ENCODE data around the gene ANKRD37.
A peak's percentile ranks its signal among the peaks of the same experiment; 100 is the strongest.

Gene ANKRD37

GRCh38 chr4:185424905-185425646, 28.4 kb downstream of the ANKRD37 start:
- DNase-seq = no peak

- DNase-seq = peak; percentile 50
Measured at GRCh38 chr4:185425647-185426352, 29.2 kb downstream of the ANKRD37 start, which contains the start of gene UFSP2. UFSP2 (minus strand) TSS chr4:185425964; CDS start chr4:185425868, 96 bp downstream.

GRCh38 chr4:185426960-185427688, 30.5 kb downstream of the ANKRD37 start:
- no peak for DNase-seq

GRCh38 chr4:185429660-185430059, 33.0 kb downstream of the ANKRD37 start:
- no peak for DNase-seq

GRCh38 chr4:185435466-185435865, 38.8 kb downstream of the ANKRD37 start:
- DNase-seq = no peak

- DNase-seq = no peak
Measured at GRCh38 chr4:185437809-185438208, 41.2 kb downstream of the ANKRD37 start.

GRCh38 chr4:185441479-185441878, 44.8 kb downstream of the ANKRD37 start:
- no peak for DNase-seq

GRCh38 chr4:185445209-185445608, 48.6 kb downstream of the ANKRD37 start:
- no peak for DNase-seq
